ENCODE measurements around the gene APOA4. TPM values are rescaled to one million over a fixed set of nuclear protein-coding genes. Genes with fewer than 3 reads are reported as not detected.

The APOA4 gene
- total and polyA plus RNA-seq, 2 of the 13 experiments (the other 11 are each of a cell fraction or from before 2014, with no cell fraction given): 3.8 to 7.2 TPM

GRCh38 chr11:116835042-116835772 is 12.1 kb upstream of the APOA4 start:
- ChIA-PET POLR2A (interaction anchor here (0.6 to 18.4 kb wide), 22 partner anchors 8 to 310 kb away, joined by 3 to 1365 read pairs (median 16); partner anchors contain the start of genes APOA4, APOA5, APOC3 and BUD13), CTCF (ENCODE audit: low intra/inter-chr PET ratio, low total read pairs) (interaction anchor here (2.2 kb wide), 1 partner anchor 44 kb away, joined by 23 read pairs; the partner anchor contains the start of gene APOA5)
- H3K27me3 ChIP-seq (ENCODE audit: control insufficient read depth in 1 of 2, insufficient read depth in 2 of 2, low read length in 2 of 2): no peaks in the 10 kb centered on the region
- H3K9ac ChIP-seq (ENCODE audit: insufficient read depth, low read depth, low read length): peak overlapping the region; percentile 96
- DNase-seq (ENCODE audit: low spot score): no peak
- intact Hi-C loops (cut with micrococcal nuclease; ENCODE audit: unreplicated experiment): no loop called here
- FAIRE-seq: no peak
- H3K79me2 ChIP-seq (ENCODE audit: insufficient read depth, low read length): peaks cover 47% of the 10 kb centered on the region
- peaks cover 9% of the 10 kb centered on the region; the same call in 1 of the 2 replicates for H4K20me1 ChIP-seq (ENCODE audit: insufficient read depth, low read length)
- no peaks in the 10 kb centered on the region; a peak in 2 of 5 replicates for H3K36me3 ChIP-seq (replicated peaks in 1 of 2; ENCODE audit: control insufficient read depth in 1 of 2, insufficient read depth in 2 of 2, low read length in 2 of 2)
- H2AFZ ChIP-seq (ENCODE audit: low read length): no peak overlapping the region
- H3K4me1 ChIP-seq (ENCODE audit: insufficient read depth, low read length): peaks cover 87% of the 10 kb centered on the region
- H3K9me3 ChIP-seq (ENCODE audit: low read length): no peaks in the 10 kb centered on the region
- no peak for ATAC-seq
- WGBS (ENCODE audit: low lambda C conversion rate): 47% methylated on average over 6 of the region's 28 CpGs
- peak overlapping the region; percentile 99 for H3K27ac ChIP-seq (ENCODE audit: extremely low read length, insufficient read depth, low read length)
- H3K4me2 ChIP-seq (ENCODE audit: low read depth, low read length): peak overlapping the region; percentile 92
- peak overlapping the region; percentile 75 to 95 (median 92) for H3K4me3 ChIP-seq (replicated peaks in 1 of 3; ENCODE audit: insufficient read depth in 1 of 3, low read depth in 2 of 3, low read length in 3 of 3)
- in situ Hi-C loops (cut with HindIII; ENCODE audit: extremely low pct_ligation_motif_present, low pct_unique_long_range_greater_than_20kb): loop anchor here (5.0 kb wide), 1 partner anchor 43 kb away; the partner anchor contains the start of gene APOA5
- BruUV-seq (replicated peaks): no TSS peak
- TF ChIP-seq ETS1 (CRISPR knock-in tag; IDR thresholded peaks at IDR 0.05) (peak; percentile 76; the same call in 1 of the 2 replicates), ZNF333 (CRISPR knock-in tag; IDR thresholded peaks at IDR 0.05; ENCODE audit: borderline replicate concordance) (0 out of 2 replicates have a peak, but pooled peaks have one; percentile 30), TSC22D2 (CRISPR knock-in tag; IDR thresholded peaks at IDR 0.05; ENCODE audit: borderline replicate concordance) (no peak), SSRP1 (CRISPR knock-in tag; IDR thresholded peaks at IDR 0.05) (peak; percentile 17; the same call in 1 of the 2 replicates), ZBTB3 (CRISPR knock-in tag; IDR thresholded peaks at IDR 0.05; ENCODE audit: borderline replicate concordance, low read depth) (no peak), SMYD3 (CRISPR knock-in tag; IDR thresholded peaks at IDR 0.05) (no peak), ZNF703 (CRISPR knock-in tag; IDR thresholded peaks at IDR 0.05; ENCODE audit: borderline replicate concordance) (peak; percentile 22; the same call in 1 of the 2 replicates), ATF2 (CRISPR knock-in tag; IDR thresholded peaks at IDR 0.05) (no peak), HMGXB3 (CRISPR knock-in tag; IDR thresholded peaks at IDR 0.05; ENCODE audit: borderline replicate concordance) (no peak), DRAP1 (CRISPR knock-in tag; IDR thresholded peaks at IDR 0.05) (no peak), PAXIP1 (CRISPR knock-in tag; conservative IDR thresholded peaks at IDR 0.05) (no peak)

Data from HepG2 (cell line).